Left lung (tissue), 10 donors: ENCODE results near the gene DMXL2. TPM values are rescaled to one million over a fixed set of nuclear protein-coding genes. Genes with fewer than 3 reads are reported as not detected.
"Not testable (repeated sequence)": the region's sequence is repeated elsewhere in the genome, so short reads cannot be mapped to it uniquely, and the experiment has no call there.

Experiments used
- ATAC-seq: fragments of 200-7000 bp; cut with Tn5 transposase; one replicate; pipeline ENCODE4 v1.9.1; 2020; ENCODE audit warnings: moderate library complexity
- DNase-seq, 4 donors: peaks; one replicate each; pipeline ENCODE4 v3.0.0-alpha.2; 2013 to 2020
- H3K27ac ChIP-seq, 2 donors: fragments of 200-600 bp; sonication (generic) in 1 of 2; one replicate each; pipeline versions ENCODE4 v1.5.0 to v1.8.0; 2020 to 2021
- H3K27me3 ChIP-seq, 2 donors: fragments of 200-600 bp; sonication (generic) in 1 of 2; one replicate each; pipeline versions ENCODE4 v1.5.0 to v1.8.0; 2020 to 2021
- H3K36me3 ChIP-seq, 2 donors: fragments of 200-600 bp; sonication (generic) in 1 of 2; one replicate each; pipeline versions ENCODE4 v1.5.0 to v1.8.0; 2020 to 2021
- H3K4me1 ChIP-seq, 2 donors: fragments of 200-600 bp; one replicate each; pipeline ENCODE4 v1.8.0; 2021
- H3K4me3 ChIP-seq, 2 donors: fragments of 200-600 bp; sonication (generic) in 1 of 2; one replicate each; pipeline versions ENCODE4 v1.5.0 to v1.8.0; 2020 to 2021; ENCODE audit warnings: mild to moderate bottlenecking in 1 of 2
- H3K9me3 ChIP-seq, 2 donors: fragments of 200-600 bp; sonication (generic) in 1 of 2; one replicate each; pipeline versions ENCODE4 v1.5.0 to v1.8.0; 2020 to 2021
- intact Hi-C, 2 donors: fragments of 100-400 bp; cut with DNase I; formaldehyde crosslinking; loops; one replicate each; pipeline versions ENCODE4 v1.11.2 to v1.14.2; 2022
- polyA plus RNA-seq, 6 donors: library from polyadenylated mRNA; unstranded; fragments of 120-200 nt; gene quantifications; one replicate each; pipeline ENCODE4 v1.2.1, GENCODE V29; 2013; ENCODE audit not compliant: insufficient read length in 6 of 6
- total RNA-seq, 2 donors: library from RNA; stranded (reverse); fragmentation: NEBNext Ultra II Directional; extraction: Animal tissue kit (Norgen Biotek cat#: 25700); gene quantifications; one replicate each; pipeline ENCODE4 v1.2.1, GENCODE V29; 2021
- TF ChIP-seq, protein P1 (sequence below), 2 donors: fragments of 200-600 bp; sonication (generic) in 1 of 2; IDR thresholded peaks; one replicate each; pipeline versions ENCODE4 v1.5.0 to v1.8.0; 2021; ENCODE audit warnings: antibody characterized with exemption in 2 of 2
- donor health status: DM: no; HTN: yes; CAD: no.
- donor health status: DM: no; HTN: no; CAD: no.

The DMXL2 gene
- total and polyA plus RNA-seq, 8 donors = 38.7 to 96.5 (median 79.2) TPM

- no peak overlapping the region for H3K27ac ChIP-seq
- no peaks in the 10 kb centered on the region for H3K36me3 ChIP-seq
- no peak overlapping the region for H3K4me3 ChIP-seq
- DNase-seq (no peak), ATAC-seq (no peak)
- intact Hi-C loops = no loop called here
- TF ChIP-seq, protein P1, sequence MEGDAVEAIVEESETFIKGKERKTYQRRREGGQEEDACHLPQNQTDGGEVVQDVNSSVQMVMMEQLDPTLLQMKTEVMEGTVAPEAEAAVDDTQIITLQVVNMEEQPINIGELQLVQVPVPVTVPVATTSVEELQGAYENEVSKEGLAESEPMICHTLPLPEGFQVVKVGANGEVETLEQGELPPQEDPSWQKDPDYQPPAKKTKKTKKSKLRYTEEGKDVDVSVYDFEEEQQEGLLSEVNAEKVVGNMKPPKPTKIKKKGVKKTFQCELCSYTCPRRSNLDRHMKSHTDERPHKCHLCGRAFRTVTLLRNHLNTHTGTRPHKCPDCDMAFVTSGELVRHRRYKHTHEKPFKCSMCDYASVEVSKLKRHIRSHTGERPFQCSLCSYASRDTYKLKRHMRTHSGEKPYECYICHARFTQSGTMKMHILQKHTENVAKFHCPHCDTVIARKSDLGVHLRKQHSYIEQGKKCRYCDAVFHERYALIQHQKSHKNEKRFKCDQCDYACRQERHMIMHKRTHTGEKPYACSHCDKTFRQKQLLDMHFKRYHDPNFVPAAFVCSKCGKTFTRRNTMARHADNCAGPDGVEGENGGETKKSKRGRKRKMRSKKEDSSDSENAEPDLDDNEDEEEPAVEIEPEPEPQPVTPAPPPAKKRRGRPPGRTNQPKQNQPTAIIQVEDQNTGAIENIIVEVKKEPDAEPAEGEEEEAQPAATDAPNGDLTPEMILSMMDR (IDR thresholded peaks at IDR 0.05) = no peak
- peaks cover 0 to 4% of the 10 kb centered on the region in 2 donors for H3K4me1 ChIP-seq
- H3K9me3 ChIP-seq = no peaks in the 10 kb centered on the region
- no peaks in the 10 kb centered on the region for H3K27me3 ChIP-seq
Observed at GRCh38 chr15:51668446-51668845, 45.9 kb upstream of the DMXL2 start.

DNA sequence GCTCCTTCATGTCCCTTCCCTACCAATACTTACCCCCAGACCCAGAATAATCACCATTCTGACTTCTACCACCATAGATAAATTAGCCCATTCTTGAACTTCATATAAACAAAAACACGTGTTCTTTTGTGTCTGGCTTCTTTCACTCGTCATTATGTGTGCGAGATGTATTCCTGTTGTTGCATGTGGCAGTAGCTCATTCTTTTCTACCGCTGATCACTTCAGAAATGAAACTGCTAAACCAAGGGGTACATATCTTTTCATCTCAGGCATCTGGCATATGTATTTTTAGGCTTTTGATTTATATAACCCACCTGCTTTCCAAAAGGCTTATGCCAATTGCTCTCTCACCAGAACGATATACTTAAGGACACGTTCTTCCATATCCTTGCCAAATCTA is 44.9 kb upstream of the DMXL2 start:
- Histone ChIP-seq H3K36me3 (no peaks in the 10 kb centered on the region), H3K4me1 (peaks cover 0 to 4% of the 10 kb centered on the region in 2 donors), H3K9me3 (no peaks in the 10 kb centered on the region), H3K27ac (no peak overlapping the region), H3K4me3 (no peak overlapping the region), H3K27me3 (no peaks in the 10 kb centered on the region)
- TF ChIP-seq, protein P1 (IDR thresholded peaks at IDR 0.05) = no peak
- ATAC-seq (no peak), DNase-seq (no peak)
- intact Hi-C loops = no loop called here

DNA sequence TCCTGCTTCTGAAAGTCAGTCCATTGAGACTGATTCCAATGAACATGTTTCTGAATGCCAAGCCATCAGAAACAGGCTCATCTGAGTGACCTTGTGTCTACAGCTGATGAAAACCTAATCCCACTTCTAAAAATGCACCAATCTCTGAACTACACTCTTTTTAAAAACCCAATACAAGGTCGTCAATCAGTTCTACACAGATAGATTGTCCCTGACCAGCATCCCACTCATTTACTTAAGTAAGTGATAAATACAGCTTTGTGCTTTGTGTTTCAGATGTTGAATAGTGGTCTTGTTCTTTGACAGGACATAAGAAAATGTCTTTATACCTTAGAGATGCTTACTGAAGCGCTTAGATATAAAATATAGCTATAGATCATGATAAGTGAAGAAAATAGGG is 38.5 kb upstream of the DMXL2 start:
- ATAC-seq = no peak
- Histone ChIP-seq H3K4me1 (no peaks in the 10 kb centered on the region), H3K27me3 (no peaks in the 10 kb centered on the region), H3K4me3 (no peak overlapping the region), H3K9me3 (no peaks in the 10 kb centered on the region), H3K27ac (no peak overlapping the region), H3K36me3 (no peaks in the 10 kb centered on the region)
- intact Hi-C loops = no loop called here
- TF ChIP-seq, protein P1 (IDR thresholded peaks at IDR 0.05) = no peak
- no peak for DNase-seq

GRCh38 chr15:51658664-51659063 is 36.1 kb upstream of the DMXL2 start:
- Histone ChIP-seq H3K27ac (no peak overlapping the region), H3K27me3 (no peaks in the 10 kb centered on the region), H3K4me3 (no peak overlapping the region), H3K4me1 (no peaks in the 10 kb centered on the region), H3K9me3 (no peaks in the 10 kb centered on the region), H3K36me3 (no peaks in the 10 kb centered on the region)
- TF ChIP-seq, protein P1 (IDR thresholded peaks at IDR 0.05) = no peak
- ATAC-seq (peak; percentile 54), DNase-seq (no peak)
- intact Hi-C loops = loop anchor here in 1 of 2 donors (10.0 kb wide), 1 partner anchor 116 kb away; no protein-coding TSS in a partner anchor

DNA sequence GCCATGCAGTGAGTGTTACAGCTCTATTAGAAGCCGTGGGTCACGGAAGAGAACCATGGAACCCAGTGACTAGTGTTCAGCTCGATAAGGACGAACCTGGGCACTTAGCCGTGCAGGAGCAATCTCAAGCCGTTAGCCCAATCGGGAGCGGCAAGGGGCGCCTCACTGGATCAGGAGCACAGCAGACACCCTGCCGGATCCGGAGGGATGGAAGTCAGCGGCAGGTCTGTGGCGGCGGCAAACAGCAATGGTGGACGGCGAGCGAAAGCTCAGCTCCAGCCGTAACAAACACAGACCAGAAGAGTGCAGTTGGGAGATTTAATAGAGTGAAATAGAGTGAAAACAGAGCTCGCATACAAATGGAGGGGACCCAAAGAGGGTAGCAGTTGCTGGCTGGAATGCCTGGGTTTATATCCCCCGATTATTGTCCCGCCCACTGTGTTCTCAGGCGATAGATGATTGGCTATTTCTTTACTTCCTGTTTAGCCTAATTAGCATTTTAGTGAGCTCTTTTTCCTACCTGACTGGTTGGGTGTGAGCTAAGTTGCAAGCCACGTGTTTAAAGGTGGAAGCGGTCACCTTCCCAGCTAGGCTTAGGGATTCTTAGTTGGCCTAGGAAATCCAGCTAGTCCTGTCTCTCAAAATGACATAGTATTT is 33.0 kb upstream of the DMXL2 start:
- H3K27me3 ChIP-seq, H3K4me1 ChIP-seq, ATAC-seq, H3K36me3 ChIP-seq, H3K4me3 ChIP-seq, H3K9me3 ChIP-seq, H3K27ac ChIP-seq: not testable (repeated sequence)
- intact Hi-C loops = loop anchor here in 1 of 2 donors (10.0 kb wide), 1 partner anchor 119 kb away; no protein-coding TSS in a partner anchor
- DNase-seq = peak in 1 of 4 donors; percentile 65
